Astrocyte of the cerebellum (primary cell): ENCODE measurements around the gene ALDH1L1.

Experiments used
- DNase-seq: peaks from one replicate; pipeline ENCODE4 v3.0.0-alpha.2; 2011; ENCODE audit warnings: low read depth
- H3K4me3 ChIP-seq: 2 replicates; pipeline ENCODE4 v1.5.1; 2011; ENCODE audit warnings: mild to moderate bottlenecking, low read depth, low read length, moderate library complexity
- in situ Hi-C: cut with HindIII; loops from 2 replicates; pipeline ENCODE4 v1.10.0; 2017; ENCODE audit warnings: low sequenced_read_pairs
- TF ChIP-seq, protein P1 (sequence below): IDR thresholded peaks from 2 replicates; pipeline ENCODE4 v1.5.1; 2012; ENCODE audit warnings: low read length, low read depth, moderate library complexity, mild to moderate bottlenecking; ENCODE audit errors: missing control alignments

ALDH1L1 gene

GRCh38 chr3:126104742-126105605 lies 75.4 kb downstream of the ALDH1L1 start:
- TF ChIP-seq, protein P1, sequence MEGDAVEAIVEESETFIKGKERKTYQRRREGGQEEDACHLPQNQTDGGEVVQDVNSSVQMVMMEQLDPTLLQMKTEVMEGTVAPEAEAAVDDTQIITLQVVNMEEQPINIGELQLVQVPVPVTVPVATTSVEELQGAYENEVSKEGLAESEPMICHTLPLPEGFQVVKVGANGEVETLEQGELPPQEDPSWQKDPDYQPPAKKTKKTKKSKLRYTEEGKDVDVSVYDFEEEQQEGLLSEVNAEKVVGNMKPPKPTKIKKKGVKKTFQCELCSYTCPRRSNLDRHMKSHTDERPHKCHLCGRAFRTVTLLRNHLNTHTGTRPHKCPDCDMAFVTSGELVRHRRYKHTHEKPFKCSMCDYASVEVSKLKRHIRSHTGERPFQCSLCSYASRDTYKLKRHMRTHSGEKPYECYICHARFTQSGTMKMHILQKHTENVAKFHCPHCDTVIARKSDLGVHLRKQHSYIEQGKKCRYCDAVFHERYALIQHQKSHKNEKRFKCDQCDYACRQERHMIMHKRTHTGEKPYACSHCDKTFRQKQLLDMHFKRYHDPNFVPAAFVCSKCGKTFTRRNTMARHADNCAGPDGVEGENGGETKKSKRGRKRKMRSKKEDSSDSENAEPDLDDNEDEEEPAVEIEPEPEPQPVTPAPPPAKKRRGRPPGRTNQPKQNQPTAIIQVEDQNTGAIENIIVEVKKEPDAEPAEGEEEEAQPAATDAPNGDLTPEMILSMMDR: no peak
- no peak for DNase-seq
- no peak overlapping the region for H3K4me3 ChIP-seq
- in situ Hi-C loops: loop anchor here (5.0 kb wide), 1 partner anchor 77 kb away; the partner anchor contains the start of gene ALDH1L1

- in situ Hi-C loops: loop anchor here (5.0 kb wide), 1 partner anchor 78 kb away; the partner anchor contains the start of gene ALDH1L1
- no peak overlapping the region for H3K4me3 ChIP-seq
- DNase-seq: no peak
- TF ChIP-seq, protein P1: no peak
Observed at GRCh38 chr3:126104028-126104635, 76.3 kb downstream of the ALDH1L1 start.

DNA sequence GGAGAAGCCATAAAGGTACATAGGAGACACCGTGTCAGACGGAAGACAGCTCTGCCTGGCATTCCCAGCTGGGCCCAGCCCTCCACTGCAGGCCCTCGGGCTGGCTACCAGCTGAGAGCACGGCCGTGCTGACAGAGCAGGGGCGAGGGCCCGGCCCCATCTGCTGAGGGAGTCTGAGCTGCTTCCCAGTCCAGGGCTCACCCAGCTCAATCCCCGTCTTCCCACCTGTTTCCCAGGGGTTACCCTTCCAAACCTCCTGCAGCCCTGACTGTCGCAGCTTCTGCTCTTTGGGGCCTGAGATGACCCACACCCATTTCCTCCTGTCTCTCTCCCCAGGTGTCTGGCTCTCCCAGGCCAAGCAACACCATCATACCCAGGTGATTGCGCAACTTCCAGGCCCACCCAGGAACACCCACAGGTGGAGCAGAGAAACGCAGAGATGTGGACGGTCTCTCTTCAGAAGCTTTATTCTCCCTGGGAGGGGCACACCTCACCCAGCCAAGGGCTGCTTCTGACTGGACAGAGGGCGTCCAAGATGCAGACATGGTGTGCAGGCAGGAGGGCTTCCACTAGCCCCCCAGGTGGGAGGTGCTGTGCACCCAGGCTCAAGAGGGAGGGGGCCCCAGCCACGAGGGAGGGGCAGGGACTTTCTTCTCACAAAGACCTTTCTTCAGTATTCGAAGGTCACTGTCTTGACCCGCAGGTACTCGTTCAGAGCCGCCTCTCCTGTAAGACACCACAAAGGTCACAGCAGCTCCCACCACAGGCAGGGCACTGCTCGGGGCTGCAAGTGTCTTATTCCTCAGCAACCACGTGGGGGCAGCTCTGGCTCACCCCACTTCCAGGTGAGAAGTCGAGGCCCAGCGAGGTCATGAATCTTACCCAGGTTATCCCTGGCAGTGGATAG lies 77.0 kb downstream of the ALDH1L1 start:
- TF ChIP-seq, protein P1: no peak
- no peak overlapping the region for H3K4me3 ChIP-seq
- DNase-seq: no peak
- in situ Hi-C loops: loop anchor here (5.0 kb wide), 1 partner anchor 79 kb away; the partner anchor contains the start of gene ALDH1L1

GRCh38 chr3:126102530-126102951 lies 77.8 kb downstream of the ALDH1L1 start:
- DNase-seq: no peak
- no peak overlapping the region for H3K4me3 ChIP-seq
- TF ChIP-seq, protein P1: no peak
- in situ Hi-C loops: loop anchor here (5.0 kb wide), 1 partner anchor 80 kb away; the partner anchor contains the start of gene ALDH1L1

GRCh38 chr3:126102011-126102410 lies 78.4 kb downstream of the ALDH1L1 start:
- no peak overlapping the region for H3K4me3 ChIP-seq
- DNase-seq: no peak
- TF ChIP-seq, protein P1: no peak
- in situ Hi-C loops: loop anchor here (5.0 kb wide), 1 partner anchor 80 kb away; the partner anchor contains the start of gene ALDH1L1
